ENCODE measurements around the gene HSBP1. TPM values are rescaled to one million over a fixed set of nuclear protein-coding genes. Genes with fewer than 3 reads are reported as not detected.

HSBP1 gene
- total and polyA plus RNA-seq, 8 donors: 8.5 to 60.5 (median 35.2) TPM

GRCh38 chr16:83845263-83845662 lies 37.5 kb downstream of the HSBP1 start:
- no peaks in the 10 kb centered on the region for H3K9me3 ChIP-seq
- H3K36me3 ChIP-seq: no peaks in the 10 kb centered on the region
- no peak overlapping the region for H3K27ac ChIP-seq
- TF ChIP-seq POLR2A (IDR thresholded peaks at IDR 0.05) (no peak), POLR2AphosphoS5 (IDR thresholded peaks at IDR 0.05) (no peak), EP300 (IDR thresholded peaks at IDR 0.05) (no peak)
- TF ChIP-seq, protein P1, sequence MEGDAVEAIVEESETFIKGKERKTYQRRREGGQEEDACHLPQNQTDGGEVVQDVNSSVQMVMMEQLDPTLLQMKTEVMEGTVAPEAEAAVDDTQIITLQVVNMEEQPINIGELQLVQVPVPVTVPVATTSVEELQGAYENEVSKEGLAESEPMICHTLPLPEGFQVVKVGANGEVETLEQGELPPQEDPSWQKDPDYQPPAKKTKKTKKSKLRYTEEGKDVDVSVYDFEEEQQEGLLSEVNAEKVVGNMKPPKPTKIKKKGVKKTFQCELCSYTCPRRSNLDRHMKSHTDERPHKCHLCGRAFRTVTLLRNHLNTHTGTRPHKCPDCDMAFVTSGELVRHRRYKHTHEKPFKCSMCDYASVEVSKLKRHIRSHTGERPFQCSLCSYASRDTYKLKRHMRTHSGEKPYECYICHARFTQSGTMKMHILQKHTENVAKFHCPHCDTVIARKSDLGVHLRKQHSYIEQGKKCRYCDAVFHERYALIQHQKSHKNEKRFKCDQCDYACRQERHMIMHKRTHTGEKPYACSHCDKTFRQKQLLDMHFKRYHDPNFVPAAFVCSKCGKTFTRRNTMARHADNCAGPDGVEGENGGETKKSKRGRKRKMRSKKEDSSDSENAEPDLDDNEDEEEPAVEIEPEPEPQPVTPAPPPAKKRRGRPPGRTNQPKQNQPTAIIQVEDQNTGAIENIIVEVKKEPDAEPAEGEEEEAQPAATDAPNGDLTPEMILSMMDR (IDR thresholded peaks at IDR 0.05): no peak
- intact Hi-C loops (cut with DNase I; ENCODE audit: low total_unique reads): no loop called here
- H3K4me3 ChIP-seq: no peak overlapping the region
- no peaks in the 10 kb centered on the region for H3K27me3 ChIP-seq
- no peaks in the 10 kb centered on the region for H3K4me1 ChIP-seq
- WGBS, 5 donors: 88 to 98% (median 94%) methylated on average over 7 to 8 of the region's 8 CpGs
- DNase-seq: no peak

GRCh38 chr16:83847371-83848225 lies 39.8 kb downstream of the HSBP1 start:
- intact Hi-C loops (cut with DNase I; ENCODE audit: low total_unique reads): no loop called here
- no peaks in the 10 kb centered on the region for H3K4me1 ChIP-seq
- WGBS, 5 donors: 70 to 80% (median 76%) methylated on average over 14 of the region's 14 CpGs
- TF ChIP-seq POLR2A (IDR thresholded peaks at IDR 0.05) (no peak), EP300 (IDR thresholded peaks at IDR 0.05) (no peak), POLR2AphosphoS5 (IDR thresholded peaks at IDR 0.05) (no peak)
- TF ChIP-seq, protein P1 (IDR thresholded peaks at IDR 0.05): no peak
- H3K9me3 ChIP-seq: no peaks in the 10 kb centered on the region
- H3K27ac ChIP-seq: no peak overlapping the region
- DNase-seq: no peak
- no peak overlapping the region for H3K4me3 ChIP-seq
- H3K27me3 ChIP-seq: no peaks in the 10 kb centered on the region
- H3K36me3 ChIP-seq: no peaks in the 10 kb centered on the region

DNA sequence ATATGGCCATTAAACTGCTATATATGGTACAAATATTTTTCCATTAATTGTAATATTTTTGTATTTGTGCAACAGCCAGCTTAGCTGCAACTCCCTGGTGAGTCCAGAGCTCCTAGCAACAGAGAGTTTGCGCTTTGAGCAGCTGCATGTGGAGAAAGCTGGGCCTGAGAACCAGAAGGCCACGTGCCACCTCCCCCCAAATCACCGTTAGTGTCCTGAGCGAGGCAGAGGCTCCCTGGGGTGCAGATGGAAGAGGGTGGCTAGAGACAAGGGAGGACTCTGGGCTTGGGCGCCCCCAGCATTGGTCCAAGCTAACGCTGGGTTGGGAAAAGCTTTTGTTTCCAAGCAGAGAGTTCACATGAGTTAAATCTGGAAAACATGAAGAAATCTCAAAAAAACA lies 41.6 kb downstream of the HSBP1 start:
- WGBS, 5 donors: 62 to 83% (median 73%) methylated on average over 6 of the region's 6 CpGs
- Histone ChIP-seq H3K27me3 (no peaks in the 10 kb centered on the region), H3K36me3 (no peaks in the 10 kb centered on the region), H3K4me1 (no peaks in the 10 kb centered on the region), H3K4me3 (no peak overlapping the region), H3K27ac (no peak overlapping the region), H3K9me3 (no peaks in the 10 kb centered on the region)
- TF ChIP-seq POLR2AphosphoS5 (IDR thresholded peaks at IDR 0.05) (no peak), EP300 (IDR thresholded peaks at IDR 0.05) (no peak), POLR2A (IDR thresholded peaks at IDR 0.05) (no peak)
- TF ChIP-seq, protein P1 (IDR thresholded peaks at IDR 0.05): no peak
- intact Hi-C loops (cut with DNase I; ENCODE audit: low total_unique reads): no loop called here
- no peak for DNase-seq

DNA sequence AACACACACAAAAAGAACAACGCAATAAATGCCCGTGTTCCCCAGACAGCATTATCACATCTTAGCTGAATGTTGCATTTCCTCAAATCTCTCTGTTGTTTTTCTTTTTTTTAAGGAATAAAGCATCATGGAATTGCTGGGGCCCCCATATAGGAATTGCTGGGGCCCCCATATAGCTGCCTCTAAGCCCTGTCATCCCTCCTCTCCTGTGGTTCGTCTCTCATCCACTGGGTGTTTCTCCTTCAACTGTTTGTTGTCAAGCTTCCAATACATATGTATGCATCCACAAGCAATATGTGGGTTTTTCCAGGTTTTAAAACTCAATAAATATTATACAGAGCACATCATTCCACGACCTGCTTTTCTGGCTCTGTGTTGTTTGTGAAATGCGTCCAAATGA lies 43.2 kb downstream of the HSBP1 start:
- Histone ChIP-seq H3K27ac (no peak overlapping the region), H3K9me3 (no peaks in the 10 kb centered on the region), H3K4me3 (no peak overlapping the region), H3K27me3 (peaks cover 0 to 4% (median 0%) of the 10 kb centered on the region in 3 donors), H3K36me3 (no peaks in the 10 kb centered on the region), H3K4me1 (no peaks in the 10 kb centered on the region)
- WGBS, 5 donors: 68 to 79% (median 73%) methylated on average over 5 of the region's 5 CpGs
- no peak for DNase-seq
- intact Hi-C loops (cut with DNase I; ENCODE audit: low total_unique reads): no loop called here
- no peak for TF ChIP-seq POLR2AphosphoS5 (IDR thresholded peaks at IDR 0.05)
- TF ChIP-seq POLR2A (IDR thresholded peaks at IDR 0.05): no peak
- TF ChIP-seq, protein P1 (IDR thresholded peaks at IDR 0.05): no peak
- TF ChIP-seq EP300 (IDR thresholded peaks at IDR 0.05): no peak

All from stomach (tissue), 9 donors.